ENCODE measurements around the gene TUT4.

- TF ChIP-seq EZH2phosphoT487 (IDR thresholded peaks at IDR 0.05; ENCODE audit: insufficient read depth, low read depth): no peak
- TF ChIP-seq EZH2 (IDR thresholded peaks at IDR 0.05; ENCODE audit: insufficient read depth, poor library complexity, severe bottlenecking): no peak
These were observed 20.6 kb downstream of the TUT4 start for GRCh38 chr1:52532247-52532646.
